Chondrocyte (in vitro differentiated cells): ENCODE data around the gene PTPDC1. TPM values are rescaled to one million over a fixed set of nuclear protein-coding genes. Genes with fewer than 3 reads are reported as not detected.

Source experiments
- DNase-seq: peaks from one replicate; pipeline ENCODE4 v3.0.0; 2021; ENCODE audit warnings: mixed read lengths, low spot score
- H3K27ac Mint-ChIP-seq: one replicate; pipeline ENCODE4 v1.8.0; 2021; ENCODE audit warnings: mild to moderate bottlenecking, moderate library complexity, mixed read lengths; ENCODE audit not compliant: unreplicated experiment
- H3K27me3 Mint-ChIP-seq: 2 replicates; pipeline ENCODE4 v1.8.0; 2021; ENCODE audit warnings: low read depth, mixed read lengths
- H3K36me3 Mint-ChIP-seq: 2 replicates; pipeline ENCODE4 v1.8.0; 2021; ENCODE audit warnings: low read depth, mixed read lengths
- H3K4me1 Mint-ChIP-seq: 2 replicates; pipeline ENCODE4 v1.8.0; 2021; ENCODE audit warnings: low read depth, mild to moderate bottlenecking, mixed read lengths
- H3K4me3 Mint-ChIP-seq: one replicate; pipeline ENCODE4 v1.8.0; 2021; ENCODE audit warnings: mild to moderate bottlenecking, moderate library complexity, mixed read lengths; ENCODE audit not compliant: unreplicated experiment
- H3K9me3 Mint-ChIP-seq: 2 replicates; pipeline ENCODE4 v1.8.0; 2021; ENCODE audit warnings: low read depth, mixed read lengths
- total RNA-seq: library from RNA; stranded (reverse); gene quantifications from 3 replicates; pipeline ENCODE4 v1.2.1, GENCODE V29; 2021
- TF ChIP-seq, protein P1 (sequence below): fragments of 200-600 bp; sonication (generic); IDR thresholded peaks from 2 replicates; pipeline ENCODE4 v1.5.0; 2021; ENCODE audit warnings: antibody characterized with exemption, mild to moderate bottlenecking, moderate library complexity

The PTPDC1 gene
- total RNA-seq, 1 donor from 2014 or later, result 16.0 TPM

DNA sequence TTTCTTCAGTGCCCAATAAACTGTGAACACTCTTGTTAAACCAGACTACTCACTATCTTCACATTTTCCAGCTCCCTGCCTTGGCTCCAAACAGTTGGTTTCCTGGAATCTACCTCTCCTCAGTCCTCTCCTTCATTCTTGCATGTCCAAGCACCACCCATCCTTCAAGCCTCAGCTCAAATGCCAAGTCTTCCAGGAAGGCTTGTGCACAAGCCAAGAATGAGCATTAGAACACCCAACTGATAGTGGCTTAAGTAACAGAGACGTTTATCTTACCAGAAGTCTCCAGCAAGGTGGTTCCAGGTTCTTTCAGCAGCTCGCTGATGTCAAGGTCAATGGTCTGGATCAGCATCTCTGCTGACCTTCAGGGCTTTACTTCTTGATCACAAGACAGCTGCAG lies 60.1 kb downstream of the PTPDC1 start:
- TF ChIP-seq, protein P1, sequence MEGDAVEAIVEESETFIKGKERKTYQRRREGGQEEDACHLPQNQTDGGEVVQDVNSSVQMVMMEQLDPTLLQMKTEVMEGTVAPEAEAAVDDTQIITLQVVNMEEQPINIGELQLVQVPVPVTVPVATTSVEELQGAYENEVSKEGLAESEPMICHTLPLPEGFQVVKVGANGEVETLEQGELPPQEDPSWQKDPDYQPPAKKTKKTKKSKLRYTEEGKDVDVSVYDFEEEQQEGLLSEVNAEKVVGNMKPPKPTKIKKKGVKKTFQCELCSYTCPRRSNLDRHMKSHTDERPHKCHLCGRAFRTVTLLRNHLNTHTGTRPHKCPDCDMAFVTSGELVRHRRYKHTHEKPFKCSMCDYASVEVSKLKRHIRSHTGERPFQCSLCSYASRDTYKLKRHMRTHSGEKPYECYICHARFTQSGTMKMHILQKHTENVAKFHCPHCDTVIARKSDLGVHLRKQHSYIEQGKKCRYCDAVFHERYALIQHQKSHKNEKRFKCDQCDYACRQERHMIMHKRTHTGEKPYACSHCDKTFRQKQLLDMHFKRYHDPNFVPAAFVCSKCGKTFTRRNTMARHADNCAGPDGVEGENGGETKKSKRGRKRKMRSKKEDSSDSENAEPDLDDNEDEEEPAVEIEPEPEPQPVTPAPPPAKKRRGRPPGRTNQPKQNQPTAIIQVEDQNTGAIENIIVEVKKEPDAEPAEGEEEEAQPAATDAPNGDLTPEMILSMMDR, result no peak
- peaks cover 48% of the 10 kb centered on the region for H3K4me1 Mint-ChIP-seq
- no peaks in the 10 kb centered on the region for H3K27me3 Mint-ChIP-seq
- H3K27ac Mint-ChIP-seq, result no peak overlapping the region
- no peaks in the 10 kb centered on the region for H3K9me3 Mint-ChIP-seq
- no peaks in the 10 kb centered on the region for H3K36me3 Mint-ChIP-seq
- DNase-seq, result no peak
- H3K4me3 Mint-ChIP-seq, result no peak overlapping the region

DNA sequence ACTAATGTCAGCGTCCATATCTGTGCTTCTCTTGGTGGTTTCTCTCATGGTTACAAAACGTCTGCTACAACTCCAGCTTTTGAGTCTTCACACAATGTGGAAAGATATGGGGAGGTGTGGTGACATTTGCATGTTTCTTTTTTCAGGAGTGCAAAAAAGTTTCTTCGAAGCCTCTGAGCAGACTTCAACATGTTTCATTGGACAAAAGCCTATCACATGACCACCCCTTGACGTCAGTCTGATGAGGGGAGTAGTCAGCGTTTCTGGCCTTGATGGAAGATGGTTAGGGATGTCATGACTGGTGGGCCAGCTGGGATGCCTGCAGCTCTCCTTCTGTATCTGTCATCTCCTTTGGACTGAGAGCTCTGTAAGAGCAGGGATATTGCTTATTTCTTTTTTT lies 61.4 kb downstream of the PTPDC1 start:
- Mint-ChIP-seq H3K4me3 (no peak overlapping the region), H3K9me3 (no peaks in the 10 kb centered on the region), H3K27ac (no peak overlapping the region), H3K4me1 (peaks cover 47% of the 10 kb centered on the region), H3K27me3 (no peaks in the 10 kb centered on the region), H3K36me3 (no peaks in the 10 kb centered on the region)
- TF ChIP-seq, protein P1, result no peak
- no peak for DNase-seq

DNA sequence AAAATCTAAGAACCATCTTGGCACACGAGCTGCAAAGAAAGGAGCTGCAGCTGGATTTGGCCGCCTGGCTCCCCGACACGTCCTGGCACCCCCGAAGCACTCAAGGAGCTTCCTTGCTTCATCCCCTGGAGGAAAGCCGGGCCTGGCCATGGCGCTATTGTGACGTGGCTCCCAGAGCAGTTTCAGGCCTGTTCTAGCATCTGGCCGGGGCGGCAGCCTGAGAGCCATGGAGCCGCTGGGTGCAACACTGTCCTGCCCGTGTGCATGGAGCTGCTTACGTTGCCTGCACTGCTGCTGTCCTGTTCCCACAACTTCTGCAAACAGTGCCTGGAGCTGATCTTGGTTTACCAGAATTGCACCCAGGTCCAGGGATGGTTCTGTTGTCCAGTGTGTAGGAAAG lies 63.5 kb downstream of the PTPDC1 start:
- no peaks in the 10 kb centered on the region for H3K9me3 Mint-ChIP-seq
- H3K36me3 Mint-ChIP-seq, result no peaks in the 10 kb centered on the region
- H3K27ac Mint-ChIP-seq, result no peak overlapping the region
- DNase-seq, result no peak
- no peak overlapping the region for H3K4me3 Mint-ChIP-seq
- H3K27me3 Mint-ChIP-seq, result no peaks in the 10 kb centered on the region
- H3K4me1 Mint-ChIP-seq, result peaks cover 39% of the 10 kb centered on the region
- TF ChIP-seq, protein P1, result no peak

- Mint-ChIP-seq H3K4me3 (no peak overlapping the region), H3K4me1 (peaks cover 33% of the 10 kb centered on the region)
- TF ChIP-seq, protein P1, result no peak
These were observed 64.2 kb downstream of the PTPDC1 start for GRCh38 chr9:94148419-94148818.

DNA sequence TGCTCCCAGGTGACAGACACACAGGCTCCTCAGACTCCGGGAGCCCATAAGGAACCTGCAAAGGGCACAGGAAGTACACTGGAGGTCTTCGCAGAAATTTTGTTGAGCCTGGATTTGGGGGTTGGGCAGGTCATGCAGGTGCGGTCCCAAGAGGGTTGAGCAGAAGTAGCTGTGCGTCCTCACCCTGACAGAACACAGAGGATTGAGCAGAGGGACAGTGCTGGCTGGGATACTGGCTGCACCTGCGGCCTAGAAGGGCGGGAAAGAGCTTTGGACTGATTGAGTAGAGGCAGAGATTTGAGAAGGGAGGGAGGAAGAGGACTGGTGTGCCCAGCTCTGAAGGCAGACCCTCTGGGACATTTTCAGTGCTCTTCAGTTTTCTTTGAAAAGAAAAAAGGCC lies 65.4 kb downstream of the PTPDC1 start:
- Mint-ChIP-seq H3K27me3 (no peaks in the 10 kb centered on the region), H3K36me3 (no peaks in the 10 kb centered on the region)

More at GRCh38 chr9:94148419-94148818, 64.2 kb downstream of the PTPDC1 start:
- Mint-ChIP-seq H3K9me3 (no peaks in the 10 kb centered on the region), H3K27me3 (no peaks in the 10 kb centered on the region), H3K36me3 (no peaks in the 10 kb centered on the region), H3K27ac (no peak overlapping the region)
- DNase-seq, result no peak

More for the DNA sequence above, 65.4 kb downstream of the PTPDC1 start:
- H3K9me3 Mint-ChIP-seq, result peaks cover 4% of the 10 kb centered on the region
- no peak overlapping the region for H3K4me3 Mint-ChIP-seq
- TF ChIP-seq, protein P1, result no peak
- no peak for DNase-seq
- no peak overlapping the region for H3K27ac Mint-ChIP-seq
- peaks cover 24% of the 10 kb centered on the region for H3K4me1 Mint-ChIP-seq
